Measurements from ENCODE around the gene ASTN1. TPM values are rescaled to one million over a fixed set of nuclear protein-coding genes. Genes with fewer than 3 reads are reported as not detected.

Gene ASTN1
- total and polyA plus RNA-seq, 9 of the 15 experiments (the other 6 are each of a cell fraction or from before 2014, with no cell fraction given) = 0.05 to 0.22 (median 0.18) TPM

GRCh38 chr1:177035586-177035985 is 128.9 kb downstream of the ASTN1 start:
- H4K20me1 ChIP-seq (replicated peaks; ENCODE audit: control insufficient read depth, insufficient read depth, low read length) = no peaks in the 10 kb centered on the region
- H3K79me2 ChIP-seq (ENCODE audit: control insufficient read depth, insufficient read depth, low read length) = no peaks in the 10 kb centered on the region
- no peak overlapping the region for H3K4me3 ChIP-seq
- no peak overlapping the region for H3K4me2 ChIP-seq (ENCODE audit: insufficient read depth, low read length)
- H3K9me3 ChIP-seq (replicated peaks; ENCODE audit: control insufficient read depth, insufficient read depth, low read depth, low read length) = no peaks in the 10 kb centered on the region
- TF ChIP-seq ZNF644 (tag; IDR thresholded peaks at IDR 0.05; ENCODE audit: low read depth) (no peak), CAMTA2 (CRISPR knock-in tag; conservative IDR thresholded peaks at IDR 0.05) (no peak), PHF8 (IDR thresholded peaks at IDR 0.05; ENCODE audit: borderline replicate concordance, low read length) (no peak), NKRF (IDR thresholded peaks at IDR 0.05; ENCODE audit: borderline replicate concordance) (no peak), TRIM25 (IDR thresholded peaks at IDR 0.05; ENCODE audit: borderline replicate concordance) (no peak)
- intact Hi-C loops (cut with micrococcal nuclease) (no loop called here), in situ Hi-C loops (cut with MboI) (no loop called here)
- no peak overlapping the region for H3K9ac ChIP-seq (ENCODE audit: insufficient read depth in 1 of 2, low read depth in 2 of 2, low read length in 2 of 2)
- no peak for DNase-seq (ENCODE audit: extremely low read depth in 1 of 4, low spot score in 3 of 4)
- ChIA-PET POLR2A (no interaction called here), CTCF (ENCODE audit: low intra/inter-chr PET ratio) (no interaction called here)
- BruUV-seq (replicated peaks) = no TSS peak
- no peak overlapping the region for H2AFZ ChIP-seq (ENCODE audit: low read depth, low read length)
- peaks cover 0 to 5% of the 10 kb centered on the region in 2 experiments; a peak in 1 of 5 replicates for H3K4me1 ChIP-seq (replicated peaks in 1 of 2; ENCODE audit: control insufficient read depth in 2 of 2, insufficient read depth in 2 of 2, low read length in 2 of 2)
- H3K9me1 ChIP-seq (ENCODE audit: control insufficient read depth, insufficient read depth, low read length) = no peaks in the 10 kb centered on the region
- H3K27ac ChIP-seq (ENCODE audit: extremely low read depth, low read depth, low read length) = no peak overlapping the region
- ATAC-seq = no peak
- H3K27me3 ChIP-seq (ENCODE audit: control insufficient read depth in 2 of 2, insufficient read depth in 2 of 2, low read length in 2 of 2) = peaks cover 0 to 6% of the 10 kb centered on the region in 2 experiments; a peak in 1 of 5 replicates
- no peak for FAIRE-seq
- H3K36me3 ChIP-seq (ENCODE audit: control insufficient read depth, insufficient read depth, low read length) = no peaks in the 10 kb centered on the region

All from K562 (cell line).